ENCODE data around the gene FCSK.
"Not testable (repeated sequence)": the region's sequence is repeated elsewhere in the genome, so short reads cannot be mapped to it uniquely, and the experiment has no call there.

The FCSK gene

GRCh38 chr16:70432723-70433457, 21.5 kb upstream of the FCSK start:
- no peak for DNase-seq

GRCh38 chr16:70433458-70434103, 20.8 kb upstream of the FCSK start:
- peak; percentile 85 for DNase-seq

- no peak for DNase-seq
Measured at GRCh38 chr16:70434484-70435260, 19.7 kb upstream of the FCSK start.

GRCh38 chr16:70437017-70437581, 17.3 kb upstream of the FCSK start:
- DNase-seq: peak; percentile 96

GRCh38 chr16:70437582-70438557, 16.5 kb upstream of the FCSK start:
- DNase-seq: peak; percentile 62

- DNase-seq: no peak
Measured at GRCh38 chr16:70438585-70438968, 15.8 kb upstream of the FCSK start.

- DNase-seq: peak; percentile 97
Measured at GRCh38 chr16:70438969-70439862, 15.2 kb upstream of the FCSK start, which contains the start of gene ST3GAL2. TSS of gene ST3GAL2 (minus strand) at chr16:70439100. CDS start at chr16:70398530, 40,570 bp downstream.

- no peak for DNase-seq
Measured at GRCh38 chr16:70440009-70440692, 14.2 kb upstream of the FCSK start.

GRCh38 chr16:70441406-70441990, 12.9 kb upstream of the FCSK start:
- no peak for DNase-seq

GRCh38 chr16:70442344-70442743, 12.1 kb upstream of the FCSK start:
- no peak for DNase-seq

- DNase-seq: no peak
Measured at GRCh38 chr16:70444249-70445063, 9.9 kb upstream of the FCSK start.

- DNase-seq: no peak
Measured at GRCh38 chr16:70448075-70448474, 6.3 kb upstream of the FCSK start.

- DNase-seq: not testable (repeated sequence)
Measured at GRCh38 chr16:70450142-70451003, 4.0 kb upstream of the FCSK start.

- DNase-seq: not testable (repeated sequence)
Measured at GRCh38 chr16:70451004-70451340, 3.4 kb upstream of the FCSK start.

- no peak for DNase-seq
Measured at GRCh38 chr16:70453117-70453891, 1.1 kb upstream of the FCSK start.

- DNase-seq: no peak
Measured at GRCh38 chr16:70453892-70454221, 538 bp upstream of the FCSK start.

- DNase-seq: no peak
Measured at GRCh38 chr16:70455910-70456309, 1.5 kb downstream of the FCSK start.

All from fibroblast of skin of right biceps (primary cell).